HG03039 (cell line): ENCODE data around the gene PMAIP1.
"Not testable (repeated sequence)": the region's sequence is repeated elsewhere in the genome, so short reads cannot be mapped to it uniquely, and the experiment has no call there.

Source experiments
- ATAC-seq: cut with Tn5 transposase; IDR thresholded peaks from one replicate; pipeline ENCODE4 v1.9.1; 2021; ENCODE audit warnings: mild to moderate bottlenecking, moderate library complexity; ENCODE audit not compliant: unreplicated experiment

PMAIP1 gene

GRCh38 chr18:59899298-59900221 is at the start of gene PMAIP1:
TSS of gene PMAIP1 (plus strand) at chr18:59899996. CDS start at chr18:59900178, 182 bp downstream.
- ATAC-seq = peak; percentile 69

- no peak for ATAC-seq
Observed at GRCh38 chr18:59851784-59852399, 47.9 kb upstream of the PMAIP1 start.

DNA sequence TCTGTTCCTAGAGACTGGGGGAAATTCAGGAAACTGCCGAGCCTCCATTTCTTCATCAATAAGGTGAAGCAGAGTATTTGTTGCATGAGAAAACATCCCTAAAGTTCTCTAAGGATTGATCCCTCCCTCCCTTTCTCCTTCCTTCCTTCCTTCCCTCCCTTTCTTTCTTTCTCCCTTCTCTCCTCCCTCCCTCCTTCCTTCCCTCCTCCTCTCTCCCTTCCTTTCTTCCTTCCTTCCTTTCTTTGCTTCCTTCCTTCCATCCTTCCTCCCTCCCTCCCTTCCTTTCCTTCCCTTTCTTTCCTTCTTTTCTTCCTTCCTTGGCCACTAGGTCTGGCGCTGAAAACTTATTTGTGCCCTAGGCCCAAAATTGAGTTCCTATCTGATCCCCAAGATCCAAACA is 47.2 kb upstream of the PMAIP1 start:
- ATAC-seq = no peak

DNA sequence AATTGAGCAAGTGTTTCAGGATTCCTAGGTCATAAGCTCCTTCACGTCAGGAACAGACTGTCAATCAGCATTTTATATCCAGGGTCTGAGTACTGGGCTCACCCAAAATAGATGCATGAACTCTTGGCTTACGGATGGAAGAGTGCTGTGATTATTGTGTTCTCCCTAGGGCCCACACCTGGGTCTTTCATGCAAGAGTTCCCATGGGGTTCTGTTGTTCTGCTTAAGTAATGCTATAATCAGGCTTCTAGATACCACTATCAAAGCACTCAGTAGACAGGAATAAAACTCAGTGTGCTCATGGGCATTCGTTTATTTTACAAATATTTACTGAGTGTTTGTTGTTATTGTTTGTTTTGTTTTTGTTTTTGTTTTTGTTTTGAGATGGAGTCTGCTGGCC is 46.4 kb upstream of the PMAIP1 start:
- ATAC-seq = no peak

DNA sequence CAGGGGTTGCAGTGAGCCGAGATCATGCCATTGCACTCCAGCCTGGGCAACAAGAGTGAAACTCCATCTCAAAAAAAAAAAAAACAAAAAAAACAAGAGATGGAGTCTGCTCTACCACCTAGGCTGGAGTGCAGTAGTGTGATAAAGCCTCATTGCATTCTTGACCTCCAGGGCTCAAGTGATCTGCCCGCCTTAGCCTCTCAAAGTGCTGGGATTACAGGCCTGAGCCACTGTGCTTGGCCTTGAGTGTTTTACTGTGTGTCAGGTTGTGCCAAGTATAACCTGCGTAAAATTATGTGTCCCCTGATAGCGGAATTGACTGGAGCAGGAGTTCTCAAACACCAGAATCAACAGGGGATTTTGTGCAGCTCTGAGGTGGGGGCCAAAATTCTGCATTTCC is 45.8 kb upstream of the PMAIP1 start:
- ATAC-seq = not testable (repeated sequence)

DNA sequence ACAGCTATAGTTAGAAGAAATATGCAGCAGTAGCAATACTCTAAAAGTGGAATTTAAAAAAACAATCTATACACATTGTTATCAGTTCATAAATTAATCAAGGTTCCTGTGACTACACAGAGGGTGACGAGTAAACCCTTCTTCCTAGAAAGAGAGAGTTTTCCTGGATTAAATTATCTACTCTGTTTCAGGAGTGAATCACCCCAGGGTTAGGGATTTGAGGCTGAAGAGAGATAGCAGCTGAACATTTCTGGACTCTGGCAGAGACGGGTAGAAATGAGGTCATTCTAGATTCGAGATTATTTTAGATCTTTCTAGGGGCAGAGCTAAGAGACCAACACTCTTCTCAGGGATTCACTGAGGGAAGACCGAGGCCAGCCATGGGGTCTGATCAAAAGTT is 38.8 kb upstream of the PMAIP1 start:
- ATAC-seq = no peak

- ATAC-seq = peak; percentile 58
Observed at GRCh38 chr18:59861963-59862819, 37.6 kb upstream of the PMAIP1 start.

- no peak for ATAC-seq
Observed at GRCh38 chr18:59865241-59865986, 34.4 kb upstream of the PMAIP1 start.

GRCh38 chr18:59866551-59867269 is 33.1 kb upstream of the PMAIP1 start:
- ATAC-seq = no peak

GRCh38 chr18:59867337-59868104 is 32.3 kb upstream of the PMAIP1 start:
- no peak for ATAC-seq

GRCh38 chr18:59870623-59871130 is 29.1 kb upstream of the PMAIP1 start:
- ATAC-seq = no peak

DNA sequence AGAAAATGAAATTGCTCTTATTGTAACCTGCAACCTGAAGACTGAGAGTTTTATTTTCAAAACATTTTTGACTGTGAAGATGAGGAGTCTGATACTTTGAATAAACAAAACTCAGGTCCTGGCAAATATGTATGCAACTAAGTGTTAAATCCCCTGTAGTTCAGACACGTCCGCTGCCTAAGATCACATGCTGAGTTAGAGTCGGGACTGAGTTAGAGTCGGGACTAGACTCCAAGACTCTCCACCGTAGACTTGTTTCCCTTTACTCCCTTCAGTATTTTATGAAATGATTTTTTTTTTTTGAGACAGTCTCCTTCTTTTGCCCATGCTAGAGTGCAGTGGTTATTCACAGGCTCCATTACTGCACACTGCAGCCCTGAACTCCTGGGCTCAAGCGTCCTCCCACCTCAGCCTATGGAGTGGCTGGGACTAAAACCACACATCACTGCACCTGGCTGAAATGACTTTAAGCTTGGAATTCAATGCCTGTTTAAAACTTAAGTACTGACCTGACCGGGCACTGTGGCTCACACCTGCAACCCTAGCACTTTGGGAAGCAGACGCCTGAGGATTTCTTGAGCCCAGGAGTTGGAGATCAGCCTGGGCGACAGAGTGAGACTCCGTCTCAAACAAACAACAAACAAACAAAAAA is 28.0 kb upstream of the PMAIP1 start:
- no peak for ATAC-seq

DNA sequence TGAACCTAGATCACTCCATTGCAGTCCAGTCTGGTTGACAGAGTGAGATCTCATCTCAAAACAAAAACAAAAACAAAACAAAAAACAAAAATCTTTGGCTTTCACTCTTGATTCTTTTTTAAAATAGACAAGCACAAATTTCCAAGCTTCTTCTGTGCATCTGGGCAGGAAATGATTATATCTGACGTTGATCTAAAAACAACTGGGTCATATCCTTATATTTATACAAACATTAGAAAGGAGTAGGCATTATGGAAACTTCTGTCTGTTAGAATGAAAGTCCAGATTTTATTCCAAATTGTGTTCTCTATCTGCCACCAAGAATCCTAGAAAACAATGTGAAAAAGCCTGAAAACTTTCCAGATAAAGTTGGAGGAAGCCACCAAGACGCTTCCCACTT is 26.2 kb upstream of the PMAIP1 start:
- no peak for ATAC-seq

GRCh38 chr18:59874166-59874565 is 25.6 kb upstream of the PMAIP1 start:
- ATAC-seq = no peak

DNA sequence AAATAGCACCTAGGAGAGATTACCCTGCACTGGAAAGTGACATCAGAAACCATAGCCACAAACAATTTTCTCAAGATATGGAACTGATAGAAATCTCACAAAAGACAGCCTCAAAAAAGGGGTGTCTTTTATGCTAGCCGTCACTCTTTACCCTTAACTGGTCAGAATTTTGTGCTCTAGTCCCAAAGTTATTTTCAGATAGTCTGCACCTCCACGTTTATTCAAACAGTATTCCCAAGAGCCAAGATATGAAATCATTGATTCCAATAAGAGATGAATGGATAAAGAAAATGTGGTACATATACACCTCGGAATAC is 23.5 kb upstream of the PMAIP1 start:
- peak; percentile 47 for ATAC-seq

DNA sequence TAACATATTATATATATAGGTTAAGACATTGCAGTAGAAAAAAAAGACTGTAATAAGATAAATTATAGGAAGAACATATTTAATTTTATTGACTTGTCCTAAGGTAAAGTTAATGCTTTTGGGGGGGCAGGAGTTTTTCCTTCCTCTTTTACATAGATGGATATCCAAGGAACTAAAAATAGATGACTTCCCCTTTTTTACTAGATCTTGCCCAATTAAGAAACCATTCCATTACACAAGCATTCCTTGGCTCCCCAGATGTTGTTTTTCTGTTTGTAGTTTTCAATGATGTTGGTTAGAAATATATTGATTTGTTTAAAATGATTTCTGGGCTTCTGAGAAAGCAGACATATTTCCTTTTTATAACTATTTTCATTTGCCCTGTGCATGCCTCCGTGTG is 22.4 kb upstream of the PMAIP1 start:
- no peak for ATAC-seq

DNA sequence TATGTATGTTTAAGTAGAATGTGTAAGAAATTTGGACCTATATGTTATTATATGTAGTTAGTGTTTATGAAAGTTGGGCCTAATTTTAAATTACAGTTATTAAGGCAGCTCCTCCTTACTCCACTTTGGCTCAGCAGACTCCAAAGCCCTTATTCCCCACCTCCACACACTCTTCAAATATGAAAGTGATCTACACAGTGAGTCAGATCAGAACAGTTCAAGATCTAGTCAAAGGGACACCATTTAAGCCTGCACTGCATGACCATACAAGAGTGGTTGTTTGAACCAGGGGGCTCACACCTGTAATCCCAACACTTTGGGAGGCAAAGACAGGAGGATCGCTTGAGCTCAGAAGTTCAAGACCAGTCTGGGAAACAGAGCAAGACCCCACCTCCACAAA is 21.2 kb upstream of the PMAIP1 start:
- ATAC-seq = peak; percentile 62

GRCh38 chr18:59881728-59882656 is 17.8 kb upstream of the PMAIP1 start:
- ATAC-seq = no peak
